GM21528 (cell line): Measurements from ENCODE around the gene IGFN1.

Source experiments
- ATAC-seq: cut with Tn5 transposase; IDR thresholded peaks from one replicate; pipeline ENCODE4 v1.9.1; 2021; ENCODE audit warnings: mild to moderate bottlenecking, moderate library complexity; ENCODE audit not compliant: unreplicated experiment, low FRiP score

The IGFN1 gene

DNA sequence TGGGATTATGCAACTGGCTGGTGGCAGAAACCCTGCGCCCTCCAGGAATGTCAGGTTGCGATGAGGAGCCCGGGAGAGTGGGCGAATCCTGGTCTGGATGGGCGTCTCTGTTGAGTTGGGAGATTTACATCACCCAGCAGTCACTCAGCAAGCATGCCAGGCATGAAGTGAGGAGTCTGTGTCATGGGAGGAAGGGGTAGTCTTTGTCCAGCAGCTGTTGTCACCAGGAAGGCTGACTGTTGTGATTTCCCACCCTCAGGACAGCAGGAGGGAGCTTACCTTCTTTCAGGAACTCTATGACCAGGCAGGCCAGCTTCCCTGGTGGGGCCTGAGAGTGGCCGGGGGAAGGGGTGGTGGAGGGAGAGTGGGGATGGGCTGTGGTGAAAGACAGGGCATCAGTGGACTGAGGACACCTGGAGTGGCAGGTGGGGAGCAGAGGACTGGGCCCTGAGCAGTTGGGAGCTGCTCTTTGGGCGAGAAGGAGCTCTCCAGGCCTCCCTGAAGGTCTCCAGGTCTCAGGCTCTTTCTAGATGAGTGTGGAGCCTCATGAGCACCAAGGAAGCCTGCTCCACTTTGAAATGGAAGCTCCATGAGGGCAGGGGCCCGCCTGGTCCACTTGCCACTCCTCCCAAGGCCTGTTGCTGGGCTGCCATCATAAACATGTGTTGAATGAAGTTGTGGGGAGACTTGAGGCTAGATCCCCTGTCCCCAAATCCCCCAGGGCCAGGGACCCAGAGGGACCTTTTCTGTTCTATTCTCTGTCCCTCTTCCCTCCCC, 71.3 kb downstream of the IGFN1 start:
- ATAC-seq: no peak

DNA sequence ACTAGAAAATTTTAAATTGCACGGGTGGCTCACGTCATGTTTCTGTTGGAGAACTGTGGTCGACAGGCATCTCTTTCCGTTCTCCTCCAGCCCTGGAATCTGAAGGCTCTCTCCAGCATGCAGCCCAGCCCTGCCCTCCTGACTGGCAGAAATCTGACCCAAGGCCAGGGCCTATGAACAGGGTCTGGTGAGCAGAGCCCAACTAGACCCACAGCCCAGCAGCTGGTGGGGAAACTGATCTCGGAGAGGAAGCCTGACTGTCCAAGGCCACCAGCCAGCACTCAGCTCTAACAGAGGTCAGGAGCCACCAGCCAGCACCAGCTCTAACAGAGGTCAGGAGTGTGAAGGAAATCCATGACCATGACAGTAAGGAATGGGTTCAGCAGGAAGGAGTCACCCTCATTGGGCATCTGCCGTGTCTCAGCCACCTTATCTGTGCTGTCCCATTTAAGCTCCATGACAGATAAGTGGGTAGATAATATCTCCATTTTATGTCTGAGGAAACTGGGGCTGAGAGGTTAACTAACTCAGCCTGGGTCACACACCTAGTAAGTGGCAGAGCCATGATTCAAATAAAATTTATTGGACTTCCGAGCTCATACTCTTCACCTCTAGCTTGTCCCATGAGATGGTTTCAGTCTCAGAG, 72.5 kb downstream of the IGFN1 start:
- ATAC-seq: no peak

DNA sequence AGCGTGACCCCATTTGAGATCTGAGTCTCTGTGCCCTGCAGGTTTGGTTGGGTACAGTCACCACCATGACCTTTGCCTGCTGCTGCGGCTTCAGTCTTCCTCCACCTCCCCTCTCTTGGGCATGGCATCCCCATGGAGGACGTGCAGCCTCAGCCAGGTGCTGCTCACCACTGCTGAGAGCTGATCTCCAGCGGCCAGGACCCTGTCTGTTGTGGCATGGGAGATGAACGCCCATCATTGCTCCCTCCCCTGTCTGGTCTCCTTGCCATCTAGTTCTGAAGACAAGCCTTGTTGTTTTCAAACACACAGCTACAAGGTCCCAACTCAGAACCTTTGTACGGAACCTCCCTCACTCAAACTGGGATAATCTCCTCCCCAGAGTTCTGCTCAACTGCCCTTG, 73.4 kb downstream of the IGFN1 start:
- no peak for ATAC-seq

DNA sequence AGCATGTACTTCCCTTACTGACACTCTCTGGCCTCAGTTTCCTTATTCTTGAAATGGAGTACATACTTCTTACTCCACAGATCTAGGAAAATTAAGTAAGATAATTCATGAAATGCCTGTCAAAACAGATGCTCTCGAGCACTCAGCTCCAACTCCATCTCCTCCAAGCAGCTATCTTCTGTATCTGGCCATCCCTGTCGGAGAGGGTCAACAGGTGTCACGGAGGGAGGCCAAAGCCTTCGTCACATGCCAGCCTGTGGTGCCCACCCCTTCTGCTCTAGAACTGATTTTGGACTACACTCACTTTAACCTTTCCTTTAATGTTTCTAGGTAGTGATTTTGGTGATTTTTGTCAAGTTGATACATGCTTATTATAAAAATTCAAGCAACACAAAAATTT, 73.9 kb downstream of the IGFN1 start:
- no peak for ATAC-seq

DNA sequence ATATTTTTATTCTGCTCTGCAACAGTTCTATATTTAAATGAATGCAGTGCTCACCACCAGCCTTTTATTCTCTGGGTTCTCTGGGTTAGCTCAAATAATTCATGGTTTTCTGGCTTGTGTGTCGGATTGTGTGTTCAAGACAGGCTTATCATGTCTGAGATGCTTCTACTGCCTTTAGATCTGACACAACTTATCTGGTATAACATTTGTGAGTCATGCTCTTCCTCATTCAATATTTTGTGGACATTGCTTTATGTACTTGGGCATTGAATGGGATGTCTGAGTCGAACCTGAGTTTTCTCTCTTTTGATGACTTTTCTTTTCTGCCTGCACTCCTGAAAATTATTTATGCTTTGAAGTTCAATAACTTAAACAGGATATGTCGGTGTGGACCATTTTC, 75.1 kb downstream of the IGFN1 start:
- ATAC-seq: no peak

DNA sequence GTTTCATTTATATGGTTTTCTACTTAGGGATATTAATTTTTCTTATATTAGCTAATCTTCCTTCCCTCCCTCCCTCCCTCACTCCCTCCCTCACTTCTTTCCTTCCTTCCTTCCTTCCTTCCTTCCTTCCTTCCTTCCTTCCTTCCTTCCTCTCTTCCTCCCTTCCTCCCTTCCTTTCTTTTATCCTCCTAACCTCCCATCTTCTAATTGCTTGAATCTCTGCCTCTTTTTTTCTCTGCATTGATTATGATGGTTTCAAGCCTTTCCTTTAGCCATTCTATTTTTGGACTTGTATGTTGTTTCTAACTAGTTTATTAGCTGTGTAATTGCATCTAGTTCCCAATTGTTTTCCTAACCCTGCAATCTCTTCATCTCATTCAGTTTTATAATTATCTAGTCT, 75.7 kb downstream of the IGFN1 start:
- ATAC-seq: no peak

DNA sequence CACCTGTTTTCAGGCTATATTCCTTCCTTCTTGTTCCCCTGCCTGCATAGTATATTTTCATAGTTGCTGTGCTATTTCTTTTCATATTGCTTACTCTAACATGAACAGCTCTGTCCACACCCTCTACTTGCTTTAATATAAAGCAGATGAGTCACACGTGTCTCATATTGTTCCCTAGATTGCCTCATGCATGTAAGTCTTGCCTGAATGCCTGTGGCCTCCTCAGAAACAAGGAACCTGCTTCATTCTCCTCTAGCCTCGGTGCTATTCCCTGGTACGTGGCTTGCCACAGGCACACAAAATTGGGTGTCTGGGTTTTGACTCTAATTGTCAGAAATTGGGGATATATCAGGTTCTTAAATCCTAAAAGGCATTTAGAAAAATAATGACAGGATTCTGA, 76.2 kb downstream of the IGFN1 start:
- ATAC-seq: no peak

DNA sequence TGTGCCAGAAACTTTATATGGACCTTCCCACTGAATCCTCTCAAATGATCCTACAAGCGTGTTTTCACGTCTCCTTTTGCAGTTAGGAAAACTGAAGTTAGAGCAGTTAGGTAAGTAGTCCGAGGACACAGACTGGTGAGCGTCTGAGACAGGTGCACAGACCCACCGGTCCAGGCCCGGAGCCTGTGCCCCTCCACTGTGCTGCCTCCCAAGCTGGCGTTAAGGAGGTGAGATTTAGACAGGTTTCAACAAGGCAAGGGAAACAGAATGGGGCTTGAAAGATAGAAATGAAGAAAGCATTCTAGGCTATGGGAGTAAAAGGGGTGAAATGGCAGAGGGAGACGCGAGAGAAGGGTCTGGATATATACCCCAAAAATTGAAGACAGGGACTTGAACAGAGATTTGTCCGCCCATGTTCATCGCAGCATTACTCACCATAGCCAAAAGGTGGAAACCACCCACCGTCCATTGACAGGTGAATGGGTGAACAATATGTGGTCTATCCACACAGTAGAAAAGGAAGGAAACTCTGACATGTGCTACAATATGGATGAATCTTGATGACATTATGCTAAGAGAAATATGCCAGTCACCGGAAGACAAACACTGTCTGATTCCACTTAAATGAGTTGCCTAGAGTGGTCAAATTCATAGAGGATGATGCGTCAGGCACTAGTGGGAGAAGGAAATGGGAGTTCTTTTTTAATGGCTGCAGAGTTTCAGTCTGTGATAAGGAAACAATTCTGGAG, 77.0 kb downstream of the IGFN1 start:
- ATAC-seq: no peak

DNA sequence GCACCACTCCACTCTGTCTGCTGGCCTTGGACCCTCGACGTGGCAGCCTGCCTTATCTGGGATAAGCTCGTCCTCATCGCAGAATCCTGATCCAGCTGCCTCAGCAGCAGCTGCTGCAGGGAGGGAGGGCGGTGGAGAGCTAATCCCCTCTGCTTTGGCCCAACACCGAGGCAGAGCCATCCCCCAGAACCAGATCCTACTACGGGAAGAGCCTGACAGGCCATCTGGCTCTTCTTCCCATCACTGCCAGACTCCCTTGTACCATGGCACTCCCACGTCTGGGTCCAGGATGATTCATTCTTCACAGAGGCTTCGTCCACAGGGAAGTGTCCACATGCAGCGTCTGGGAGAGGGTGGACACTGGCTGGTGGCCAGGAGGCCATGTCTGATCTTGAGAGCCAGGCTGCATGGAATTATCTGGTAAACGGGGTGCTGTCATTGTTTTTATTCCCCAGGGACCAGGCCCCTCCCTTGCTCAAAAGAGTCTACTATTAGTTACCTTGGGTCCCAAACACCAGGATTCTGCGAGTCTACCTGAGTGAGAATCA, 78.1 kb downstream of the IGFN1 start:
- ATAC-seq: no peak

DNA sequence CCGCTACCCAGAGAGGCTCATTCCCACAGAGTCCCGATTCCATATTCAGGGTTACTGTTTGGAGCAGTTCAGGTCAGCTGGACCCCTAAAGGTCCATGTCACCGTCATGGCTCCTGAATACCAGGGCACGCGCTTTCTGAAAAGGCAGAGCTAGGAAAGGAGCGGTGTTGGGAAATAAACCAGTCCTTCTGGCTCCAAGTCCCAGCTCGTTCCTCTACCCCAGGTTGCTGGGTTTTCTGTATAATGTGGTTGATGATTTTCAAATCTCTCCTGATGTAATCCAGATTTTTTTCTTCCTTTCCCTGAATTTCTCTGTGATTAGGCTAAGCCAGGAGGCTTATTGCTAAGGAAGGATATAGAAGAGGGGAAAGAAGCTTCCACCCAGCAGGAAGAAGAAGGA, 78.7 kb downstream of the IGFN1 start:
- ATAC-seq: no peak

DNA sequence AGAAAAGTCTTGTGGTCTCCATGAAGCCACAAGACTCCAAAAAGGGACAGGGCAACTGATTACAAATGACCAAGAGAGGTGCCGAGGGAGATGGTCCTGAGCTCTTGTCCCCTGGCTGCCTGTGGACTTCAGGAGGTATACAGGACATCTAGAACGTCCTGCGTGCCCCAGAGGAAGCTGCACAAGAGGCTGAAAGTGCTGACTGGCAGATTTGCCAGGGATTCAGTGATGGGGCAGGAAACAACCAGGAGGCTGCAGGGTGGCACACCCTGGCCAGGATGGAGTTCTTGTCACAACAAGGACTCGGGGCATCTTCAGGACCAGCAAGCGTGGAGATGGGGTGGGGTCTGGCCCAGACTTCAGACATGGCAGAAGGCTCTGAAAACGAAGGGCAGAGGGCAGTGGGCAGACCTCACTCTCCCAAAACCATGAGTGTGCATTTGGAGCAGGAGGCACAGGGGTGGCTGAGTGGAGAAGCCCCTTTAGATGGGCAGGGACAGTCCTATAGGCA, 79.3 kb downstream of the IGFN1 start:
- ATAC-seq: no peak

DNA sequence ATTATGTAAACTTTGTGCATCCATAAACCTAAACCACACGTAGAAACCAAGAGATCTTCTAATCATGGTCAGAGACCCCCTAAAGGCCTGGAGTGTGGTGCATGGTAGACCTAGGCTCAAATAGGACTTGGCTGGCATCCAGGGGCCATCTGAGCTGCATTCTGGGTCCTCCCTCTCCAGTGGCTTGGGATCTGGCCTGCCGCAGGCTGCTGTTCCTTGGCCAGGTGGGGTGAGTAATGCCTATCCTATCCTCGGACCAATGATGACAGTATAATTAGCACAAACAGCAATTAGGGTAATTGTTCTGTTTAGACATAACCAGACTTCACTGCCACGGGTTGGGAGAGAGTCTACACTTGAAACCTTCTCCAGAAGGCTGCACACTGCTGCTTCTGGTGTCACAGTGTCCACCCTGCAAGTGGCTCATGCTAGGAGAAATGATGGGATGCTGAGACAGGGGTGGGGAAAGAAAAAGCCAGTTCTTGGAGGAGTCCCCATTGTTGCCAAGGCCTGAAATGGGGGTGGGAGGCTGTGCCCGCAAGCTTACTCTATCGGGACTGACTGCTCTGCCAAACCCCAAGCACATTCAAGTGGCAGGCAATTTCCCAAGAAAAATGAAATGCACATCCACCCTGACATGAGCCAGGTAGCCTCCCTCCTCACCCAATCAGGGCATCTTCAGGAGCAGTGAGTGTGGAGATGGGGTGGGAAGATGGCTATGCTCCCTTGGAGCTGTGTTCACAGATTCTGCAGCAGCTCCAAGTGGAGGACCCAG, 80.2 kb downstream of the IGFN1 start:
- no peak for ATAC-seq

DNA sequence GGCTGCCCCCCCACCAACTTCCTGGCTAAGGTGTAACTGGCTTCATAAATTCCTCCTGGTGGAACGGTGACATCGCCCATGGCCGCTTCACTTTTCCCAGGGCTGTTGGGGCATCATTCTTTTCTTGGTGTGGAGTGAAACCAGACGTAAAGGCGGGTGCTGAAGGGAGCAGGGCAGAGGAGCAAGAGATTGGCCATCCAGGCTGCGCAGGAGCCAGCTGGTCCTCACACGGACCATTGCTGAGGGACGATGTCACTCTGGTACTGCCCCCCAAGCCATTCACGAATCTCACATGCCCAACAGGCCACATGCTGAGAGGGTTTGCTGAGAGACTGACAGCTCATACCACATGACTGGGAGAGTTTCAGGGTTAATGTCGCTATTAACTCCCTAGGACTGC, 82.2 kb downstream of the IGFN1 start:
- no peak for ATAC-seq

DNA sequence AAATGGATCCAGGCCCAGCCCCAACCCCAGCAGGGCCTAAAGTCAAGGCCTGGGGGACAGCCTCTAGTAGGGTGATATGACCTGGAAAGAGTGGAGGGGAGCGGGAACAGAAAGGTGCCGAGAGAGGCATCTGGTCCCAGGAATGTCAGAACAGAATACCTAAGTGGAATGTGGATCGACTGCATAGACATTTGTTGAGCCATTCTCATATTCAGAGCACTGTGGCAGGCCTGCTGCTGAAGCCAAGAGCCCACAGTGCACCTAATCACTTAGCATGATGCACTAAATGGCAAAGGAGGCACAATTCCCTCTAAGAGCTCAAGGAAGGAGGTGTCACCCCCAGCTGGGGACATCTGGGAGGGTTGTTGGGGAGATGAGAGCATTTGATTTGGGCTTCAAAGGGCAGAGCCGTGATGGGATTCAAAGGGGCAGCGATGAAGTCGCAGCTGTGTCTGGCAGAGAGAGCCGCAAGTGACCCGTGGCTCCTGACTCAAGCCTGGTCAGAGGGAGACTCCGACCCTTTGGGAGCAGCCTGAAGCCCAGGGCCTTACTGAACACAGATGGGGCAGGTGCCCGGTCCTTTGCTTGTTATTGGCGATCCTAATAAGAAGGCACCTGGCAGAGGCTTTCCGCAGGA, 84.1 kb downstream of the IGFN1 start:
- ATAC-seq: no peak

DNA sequence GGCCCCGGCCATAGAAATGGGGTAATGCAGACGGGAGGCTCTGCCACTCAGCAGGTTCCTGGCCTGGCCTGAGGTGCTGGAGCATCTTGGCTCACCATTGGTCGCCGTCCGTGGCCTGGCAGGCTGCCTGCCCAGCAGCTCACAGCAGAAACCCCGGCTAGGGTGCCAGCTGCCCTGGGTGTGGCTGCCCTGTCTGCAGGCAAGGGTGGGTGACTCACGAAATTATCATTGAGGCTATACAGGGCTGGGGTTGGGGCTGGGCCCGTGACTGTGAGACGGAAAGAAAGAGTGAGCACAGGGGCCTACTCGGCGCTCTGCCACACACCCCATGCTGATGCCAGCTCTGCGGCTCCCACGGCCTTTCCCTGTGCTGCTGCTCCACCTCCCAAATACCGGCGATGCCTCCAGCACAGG, 84.6 kb downstream of the IGFN1 start:
- no peak for ATAC-seq

DNA sequence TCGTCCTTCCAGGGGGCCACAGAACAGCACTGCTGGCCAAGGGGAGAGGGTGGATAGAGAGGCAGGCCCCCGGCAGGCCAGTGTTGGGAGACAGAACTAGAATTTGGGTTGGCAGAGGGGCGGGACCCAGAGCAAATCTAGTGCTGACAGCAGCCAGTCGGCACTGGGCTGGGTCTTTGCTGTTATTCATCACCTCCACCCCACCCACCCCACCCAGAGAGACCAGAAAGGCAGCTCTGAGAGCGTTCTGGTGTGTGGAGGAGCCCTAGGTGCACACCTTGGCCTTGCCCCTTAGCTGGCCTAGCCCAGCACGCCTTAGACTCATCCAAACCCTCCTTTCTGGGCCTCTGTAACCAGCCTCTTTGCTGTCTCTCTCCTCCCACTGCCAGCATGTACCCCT, 86.3 kb downstream of the IGFN1 start:
- ATAC-seq: no peak

DNA sequence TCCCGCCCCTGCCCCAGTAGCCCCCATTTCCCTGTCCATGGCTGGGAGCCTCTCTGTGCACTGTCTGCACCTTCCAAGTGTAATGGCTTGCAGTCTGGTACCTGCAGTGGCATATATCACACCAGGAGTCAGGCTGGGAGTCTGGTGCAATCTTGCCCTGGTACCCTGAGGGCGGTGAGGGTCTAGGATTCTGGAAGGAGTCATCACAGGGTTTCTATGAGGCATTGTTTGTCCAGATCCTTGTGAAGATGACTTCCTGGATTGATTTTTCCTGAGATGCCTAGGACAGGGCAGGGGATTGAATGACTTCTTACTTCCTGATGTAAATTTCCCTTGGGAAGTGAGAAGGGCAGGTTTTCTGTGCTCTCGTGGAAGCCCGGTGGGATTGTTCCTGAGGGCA, 86.8 kb downstream of the IGFN1 start:
- no peak for ATAC-seq
